Tibial nerve (tissue), 3 donors: Measurements from ENCODE around the gene CEP112.

Experiments used
- POLR2A ChIP-seq, 2 donors: fragments of 450-650 bp; IDR thresholded peaks; one replicate each; pipeline ENCODE4 v1.6.1; 2017; ENCODE audit warnings: antibody characterized with exemption in 2 of 2, mild to moderate bottlenecking in 2 of 2, moderate library complexity in 2 of 2
- TF ChIP-seq, protein P1 (sequence below), 5 experiments: fragments of 200-600 bp in 3 of 5; fragments of 450-650 bp in 2 of 5; sonication (generic) in 3 of 5; IDR thresholded peaks; one replicate each; pipeline ENCODE4 v1.5.1; 2016 to 2019; ENCODE audit warnings: antibody characterized with exemption in 5 of 5, mild to moderate bottlenecking in 3 of 5, moderate library complexity in 2 of 5

DNA sequence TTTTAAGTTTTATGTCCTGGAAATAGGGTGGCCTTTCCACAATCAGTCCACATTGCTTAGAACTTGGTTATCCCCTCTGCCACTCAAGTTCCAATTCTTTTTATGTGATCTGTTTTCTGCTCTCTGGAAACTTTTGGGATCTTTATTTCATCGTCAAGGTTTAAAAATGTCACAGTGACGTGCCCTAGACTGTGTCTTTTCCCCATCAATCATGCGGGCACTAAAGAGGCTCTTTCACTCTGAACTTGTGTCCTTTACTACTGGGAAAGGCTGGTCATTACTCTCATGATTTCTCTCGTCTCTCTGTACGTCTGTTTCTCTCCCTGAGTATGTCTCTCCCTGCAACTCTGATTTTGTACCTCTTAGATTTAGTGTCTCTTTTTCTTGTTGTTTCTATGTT lies 440.7 kb downstream of the CEP112 start:
- TF ChIP-seq, protein P1, sequence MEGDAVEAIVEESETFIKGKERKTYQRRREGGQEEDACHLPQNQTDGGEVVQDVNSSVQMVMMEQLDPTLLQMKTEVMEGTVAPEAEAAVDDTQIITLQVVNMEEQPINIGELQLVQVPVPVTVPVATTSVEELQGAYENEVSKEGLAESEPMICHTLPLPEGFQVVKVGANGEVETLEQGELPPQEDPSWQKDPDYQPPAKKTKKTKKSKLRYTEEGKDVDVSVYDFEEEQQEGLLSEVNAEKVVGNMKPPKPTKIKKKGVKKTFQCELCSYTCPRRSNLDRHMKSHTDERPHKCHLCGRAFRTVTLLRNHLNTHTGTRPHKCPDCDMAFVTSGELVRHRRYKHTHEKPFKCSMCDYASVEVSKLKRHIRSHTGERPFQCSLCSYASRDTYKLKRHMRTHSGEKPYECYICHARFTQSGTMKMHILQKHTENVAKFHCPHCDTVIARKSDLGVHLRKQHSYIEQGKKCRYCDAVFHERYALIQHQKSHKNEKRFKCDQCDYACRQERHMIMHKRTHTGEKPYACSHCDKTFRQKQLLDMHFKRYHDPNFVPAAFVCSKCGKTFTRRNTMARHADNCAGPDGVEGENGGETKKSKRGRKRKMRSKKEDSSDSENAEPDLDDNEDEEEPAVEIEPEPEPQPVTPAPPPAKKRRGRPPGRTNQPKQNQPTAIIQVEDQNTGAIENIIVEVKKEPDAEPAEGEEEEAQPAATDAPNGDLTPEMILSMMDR (IDR thresholded peaks at IDR 0.05) = no peak
- TF ChIP-seq POLR2A (IDR thresholded peaks at IDR 0.05) = no peak
